Gastrocnemius medialis (tissue), 4 donors: Measurements from ENCODE around the gene HS3ST3A1.

Experiments
- POLR2A ChIP-seq, 2 donors: fragments of 450-650 bp; IDR thresholded peaks; one replicate each; pipeline ENCODE4 v1.6.1; 2017; ENCODE audit warnings: antibody characterized with exemption in 2 of 2, mild to moderate bottlenecking in 2 of 2, moderate library complexity in 2 of 2
- TF ChIP-seq, protein P1 (sequence below), 5 experiments: fragments of 450-650 bp in 3 of 5; fragments of 200-600 bp in 2 of 5; sonication (generic) in 2 of 5; IDR thresholded peaks in 4 of 5; conservative IDR thresholded peaks in 1 of 5; 1 replicate in 4 of 5; 2 replicates in 1 of 5; pipeline ENCODE4 v1.5.1; 2016 to 2019; ENCODE audit warnings: antibody characterized with exemption in 5 of 5, mild to moderate bottlenecking in 3 of 5, moderate library complexity in 3 of 5

DNA sequence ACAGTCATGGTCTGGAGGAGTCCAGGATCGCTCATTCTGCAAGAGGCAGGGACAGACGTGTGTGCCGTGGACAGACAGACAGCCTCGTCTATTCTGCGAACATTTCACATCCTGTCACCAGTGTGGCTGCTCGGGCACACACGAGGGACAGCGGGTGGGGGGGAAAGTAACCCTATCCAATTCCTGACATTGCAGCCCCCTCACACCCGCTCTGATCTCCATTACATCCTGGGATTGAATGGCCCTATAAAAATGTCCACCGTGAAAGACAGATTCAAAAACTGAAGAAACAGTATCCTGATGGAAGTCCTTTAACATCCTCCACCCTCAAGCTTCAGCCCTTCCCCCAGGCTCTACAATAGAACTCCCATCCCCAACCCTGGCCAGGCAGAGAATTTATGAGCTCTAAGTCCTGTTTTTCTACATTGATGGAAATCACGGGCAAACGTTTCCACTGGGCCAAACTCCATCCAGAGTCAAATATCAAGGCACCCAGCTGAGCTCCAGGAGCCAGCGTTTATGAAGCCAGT is 39.4 kb downstream of the HS3ST3A1 start:
- TF ChIP-seq, protein P1, sequence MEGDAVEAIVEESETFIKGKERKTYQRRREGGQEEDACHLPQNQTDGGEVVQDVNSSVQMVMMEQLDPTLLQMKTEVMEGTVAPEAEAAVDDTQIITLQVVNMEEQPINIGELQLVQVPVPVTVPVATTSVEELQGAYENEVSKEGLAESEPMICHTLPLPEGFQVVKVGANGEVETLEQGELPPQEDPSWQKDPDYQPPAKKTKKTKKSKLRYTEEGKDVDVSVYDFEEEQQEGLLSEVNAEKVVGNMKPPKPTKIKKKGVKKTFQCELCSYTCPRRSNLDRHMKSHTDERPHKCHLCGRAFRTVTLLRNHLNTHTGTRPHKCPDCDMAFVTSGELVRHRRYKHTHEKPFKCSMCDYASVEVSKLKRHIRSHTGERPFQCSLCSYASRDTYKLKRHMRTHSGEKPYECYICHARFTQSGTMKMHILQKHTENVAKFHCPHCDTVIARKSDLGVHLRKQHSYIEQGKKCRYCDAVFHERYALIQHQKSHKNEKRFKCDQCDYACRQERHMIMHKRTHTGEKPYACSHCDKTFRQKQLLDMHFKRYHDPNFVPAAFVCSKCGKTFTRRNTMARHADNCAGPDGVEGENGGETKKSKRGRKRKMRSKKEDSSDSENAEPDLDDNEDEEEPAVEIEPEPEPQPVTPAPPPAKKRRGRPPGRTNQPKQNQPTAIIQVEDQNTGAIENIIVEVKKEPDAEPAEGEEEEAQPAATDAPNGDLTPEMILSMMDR (IDR thresholded peaks at IDR 0.05 in 4 of 5, conservative IDR thresholded peaks at IDR 0.05 in 1 of 5): no peak
- TF ChIP-seq POLR2A (IDR thresholded peaks at IDR 0.05): no peak
